Central memory CD8-positive, alpha-beta T cell (primary cell): Measurements from ENCODE around the gene MAD1L1.
A peak's percentile ranks its signal among the peaks of the same experiment; 100 is the strongest.
"Not testable (repeated sequence)": the region's sequence is repeated elsewhere in the genome, so short reads cannot be mapped to it uniquely, and the experiment has no call there.

Experiments used
- ATAC-seq: fragments of 150-1000 bp; cut with Tn5 transposase; replicated peaks from 2 replicates; pipeline ENCODE4 v1.10.0; 2022; ENCODE audit warnings: mild to moderate bottlenecking, moderate FRiP score, moderate number of reproducible peaks; ENCODE audit not compliant: poor library complexity, severe bottlenecking; ENCODE audit errors: extremely low read depth
- DNase-seq, 2 donors: peaks; one replicate each; pipeline ENCODE4 v3.0.0; 2021; ENCODE audit warnings: low spot score in 2 of 2
- H3K27ac Mint-ChIP-seq: one replicate; pipeline ENCODE4 v1.8.0; 2022; ENCODE audit warnings: low read depth, mild to moderate bottlenecking, moderate library complexity, mixed read lengths
- H3K27me3 Mint-ChIP-seq: one replicate; pipeline ENCODE4 v1.8.0; 2022; ENCODE audit warnings: mixed read lengths
- H3K36me3 Mint-ChIP-seq: one replicate; pipeline ENCODE4 v1.8.0; 2022; ENCODE audit warnings: mild to moderate bottlenecking, moderate library complexity, mixed read lengths; ENCODE audit not compliant: insufficient read depth
- H3K4me1 Mint-ChIP-seq: one replicate; pipeline ENCODE4 v1.8.0; 2022; ENCODE audit warnings: mixed read lengths
- H3K4me3 Mint-ChIP-seq: one replicate; pipeline ENCODE4 v1.8.0; 2022; ENCODE audit warnings: mild to moderate bottlenecking, moderate library complexity, mixed read lengths
- H3K9me3 Mint-ChIP-seq: one replicate; pipeline ENCODE4 v1.8.0; 2022; ENCODE audit warnings: mixed read lengths

The MAD1L1 gene

GRCh38 chr7:1826931-1827330 is 405.8 kb downstream of the MAD1L1 start:
- H3K9me3 Mint-ChIP-seq, H3K27me3 Mint-ChIP-seq, ATAC-seq, H3K27ac Mint-ChIP-seq, H3K36me3 Mint-ChIP-seq, H3K4me3 Mint-ChIP-seq, DNase-seq: not testable (repeated sequence)
- peaks cover 39% of the 10 kb centered on the region for H3K4me1 Mint-ChIP-seq

- no peaks in the 10 kb centered on the region for H3K9me3 Mint-ChIP-seq
- no peaks in the 10 kb centered on the region for H3K27me3 Mint-ChIP-seq
- ATAC-seq (no peak), DNase-seq (no peak)
- no peak overlapping the region for H3K27ac Mint-ChIP-seq
- H3K4me3 Mint-ChIP-seq = no peak overlapping the region
- H3K36me3 Mint-ChIP-seq = peaks cover 6% of the 10 kb centered on the region
- peaks cover 45% of the 10 kb centered on the region for H3K4me1 Mint-ChIP-seq
Measured at GRCh38 chr7:1825897-1826741, 406.6 kb downstream of the MAD1L1 start.

GRCh38 chr7:1825647-1825896 is 407.2 kb downstream of the MAD1L1 start:
- not testable (repeated sequence) for H3K27me3 Mint-ChIP-seq, H3K9me3 Mint-ChIP-seq, H3K27ac Mint-ChIP-seq, DNase-seq, H3K36me3 Mint-ChIP-seq, ATAC-seq, H3K4me3 Mint-ChIP-seq
- H3K4me1 Mint-ChIP-seq = peaks cover 50% of the 10 kb centered on the region

- H3K27ac Mint-ChIP-seq, H3K9me3 Mint-ChIP-seq, DNase-seq, H3K36me3 Mint-ChIP-seq, H3K27me3 Mint-ChIP-seq: not testable (repeated sequence)
- peak overlapping the region; percentile 27 for H3K4me3 Mint-ChIP-seq
- H3K4me1 Mint-ChIP-seq = peaks cover 54% of the 10 kb centered on the region
- peak; percentile 92 for ATAC-seq
Measured at GRCh38 chr7:1824882-1825646, 407.7 kb downstream of the MAD1L1 start.

GRCh38 chr7:1824151-1824881 is 408.4 kb downstream of the MAD1L1 start:
- not testable (repeated sequence) for H3K27ac Mint-ChIP-seq, H3K9me3 Mint-ChIP-seq, H3K36me3 Mint-ChIP-seq, H3K27me3 Mint-ChIP-seq, DNase-seq, ATAC-seq
- Mint-ChIP-seq H3K4me1 (peaks cover 58% of the 10 kb centered on the region), H3K4me3 (peak overlapping the region; percentile 27)

- DNase-seq = no peak
- no peak for ATAC-seq
- peaks cover 9% of the 10 kb centered on the region for H3K36me3 Mint-ChIP-seq
- peaks cover 59% of the 10 kb centered on the region for H3K4me1 Mint-ChIP-seq
- no peak overlapping the region for H3K27ac Mint-ChIP-seq
- no peaks in the 10 kb centered on the region for H3K27me3 Mint-ChIP-seq
- no peak overlapping the region for H3K4me3 Mint-ChIP-seq
- no peaks in the 10 kb centered on the region for H3K9me3 Mint-ChIP-seq
Measured at GRCh38 chr7:1823376-1824150, 409.2 kb downstream of the MAD1L1 start.

GRCh38 chr7:1819259-1819841 is 413.4 kb downstream of the MAD1L1 start:
- H3K9me3 Mint-ChIP-seq = no peaks in the 10 kb centered on the region
- DNase-seq (no peak), ATAC-seq (no peak)
- H3K4me3 Mint-ChIP-seq = peak overlapping the region; percentile 54
- peak overlapping the region; percentile 68 for H3K27ac Mint-ChIP-seq
- peaks cover 51% of the 10 kb centered on the region for H3K4me1 Mint-ChIP-seq
- H3K27me3 Mint-ChIP-seq = no peaks in the 10 kb centered on the region
- peaks cover 11% of the 10 kb centered on the region for H3K36me3 Mint-ChIP-seq

GRCh38 chr7:1818575-1819258 is 414.0 kb downstream of the MAD1L1 start:
- ATAC-seq = no peak
- Mint-ChIP-seq H3K4me3 (peak overlapping the region; percentile 54), H3K9me3 (no peaks in the 10 kb centered on the region), H3K27me3 (no peaks in the 10 kb centered on the region), H3K36me3 (peaks cover 10% of the 10 kb centered on the region), H3K27ac (peak overlapping the region; percentile 68), H3K4me1 (peaks cover 44% of the 10 kb centered on the region)
- DNase-seq = peak in 1 of 2 donors; percentile 4

GRCh38 chr7:1817061-1817712 is 415.6 kb downstream of the MAD1L1 start:
- peaks cover 6% of the 10 kb centered on the region for H3K36me3 Mint-ChIP-seq
- no peak overlapping the region for H3K27ac Mint-ChIP-seq
- H3K27me3 Mint-ChIP-seq = no peaks in the 10 kb centered on the region
- peak in 1 of 2 donors; percentile 12 for DNase-seq
- no peak for ATAC-seq
- peaks cover 33% of the 10 kb centered on the region for H3K4me1 Mint-ChIP-seq
- H3K9me3 Mint-ChIP-seq = no peaks in the 10 kb centered on the region
- peak overlapping the region; percentile 20 for H3K4me3 Mint-ChIP-seq

GRCh38 chr7:1816451-1816850 is 416.3 kb downstream of the MAD1L1 start:
- not testable (repeated sequence) for H3K36me3 Mint-ChIP-seq, DNase-seq, H3K27ac Mint-ChIP-seq, H3K27me3 Mint-ChIP-seq, H3K9me3 Mint-ChIP-seq, ATAC-seq
- Mint-ChIP-seq H3K4me3 (peak overlapping the region; percentile 20), H3K4me1 (peaks cover 27% of the 10 kb centered on the region)

GRCh38 chr7:1815551-1816281 is 417.0 kb downstream of the MAD1L1 start:
- H3K9me3 Mint-ChIP-seq = not testable (repeated sequence)

More at GRCh38 chr7:1815551-1816281, 417.0 kb downstream of the MAD1L1 start:
- not testable (repeated sequence) for H3K27me3 Mint-ChIP-seq, H3K4me3 Mint-ChIP-seq, H3K27ac Mint-ChIP-seq, H3K36me3 Mint-ChIP-seq, ATAC-seq, DNase-seq
- H3K4me1 Mint-ChIP-seq = peaks cover 19% of the 10 kb centered on the region
